HG03103 (cell line): Measurements from ENCODE around the gene LYSMD3.
A peak's percentile ranks its signal among the peaks of the same experiment; 100 is the strongest.
"Not testable (repeated sequence)": the region's sequence is repeated elsewhere in the genome, so short reads cannot be mapped to it uniquely, and the experiment has no call there.

ENCODE experiments used
- ATAC-seq: cut with Tn5 transposase; IDR thresholded peaks from one replicate; pipeline ENCODE4 v1.9.1; 2021; ENCODE audit warnings: low read depth; ENCODE audit not compliant: unreplicated experiment

LYSMD3 gene

DNA sequence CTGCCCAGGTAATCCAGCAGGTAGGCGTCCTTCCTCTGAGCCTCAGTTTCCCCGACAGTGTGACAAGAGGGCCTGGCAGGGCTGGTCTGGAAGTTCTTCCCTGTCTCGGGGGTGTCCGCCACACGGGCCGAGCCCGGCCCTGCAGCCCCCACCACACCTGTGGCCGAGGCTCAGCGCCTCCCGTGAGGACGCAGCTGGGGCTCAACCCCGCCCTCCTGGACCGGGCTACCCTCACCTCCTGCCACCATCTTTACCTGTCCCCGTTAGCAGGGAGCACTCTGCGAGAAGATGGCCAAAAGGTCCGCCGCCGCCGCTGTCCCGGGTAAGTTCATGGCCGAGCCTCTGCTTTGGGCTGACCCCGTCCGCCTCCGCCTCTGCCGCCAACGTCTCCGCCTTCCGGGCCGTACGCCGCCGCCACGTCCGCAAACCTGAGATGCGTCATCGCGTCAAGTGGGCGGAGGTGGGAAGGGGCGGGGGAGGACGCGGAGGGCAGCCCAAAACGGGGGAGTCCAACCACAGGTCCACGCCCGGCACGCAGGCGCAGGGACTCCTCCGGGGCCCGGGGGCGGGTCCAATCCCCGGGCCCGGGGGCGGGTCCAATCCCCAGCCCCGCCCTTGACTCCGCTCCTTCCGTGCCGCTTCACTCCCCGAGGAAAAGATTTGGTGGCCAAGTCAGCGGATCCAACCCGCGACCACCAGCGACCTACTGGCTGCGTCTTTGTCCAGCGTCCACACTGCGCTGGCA lies at the start of gene LYSMD3:
Gene LYSMD3 (minus strand): TSS at position 391 of the 745 bp plus-strand sequence. CDS start 4,295 bp downstream, outside the sequence.
- ATAC-seq = peak; percentile 83

DNA sequence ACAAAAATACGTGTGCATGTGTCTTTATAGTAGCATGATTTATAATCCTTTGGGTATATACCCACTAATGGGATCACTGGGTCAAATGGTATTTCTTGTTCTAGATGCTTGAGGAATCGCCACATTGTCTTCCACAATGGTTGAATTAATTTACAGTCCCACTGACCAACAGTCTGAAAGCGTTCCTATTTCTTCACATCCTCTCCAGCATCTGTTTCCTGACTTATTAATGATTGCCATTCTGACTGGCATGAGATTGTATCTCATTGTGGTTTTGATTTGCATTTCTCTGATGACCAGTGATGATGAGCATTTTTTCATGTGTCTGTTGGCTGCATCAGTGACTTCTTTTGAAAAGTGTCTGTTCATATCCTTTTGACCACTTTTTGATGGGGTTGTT lies 47.2 kb upstream of the LYSMD3 start:
- ATAC-seq = not testable (repeated sequence)

DNA sequence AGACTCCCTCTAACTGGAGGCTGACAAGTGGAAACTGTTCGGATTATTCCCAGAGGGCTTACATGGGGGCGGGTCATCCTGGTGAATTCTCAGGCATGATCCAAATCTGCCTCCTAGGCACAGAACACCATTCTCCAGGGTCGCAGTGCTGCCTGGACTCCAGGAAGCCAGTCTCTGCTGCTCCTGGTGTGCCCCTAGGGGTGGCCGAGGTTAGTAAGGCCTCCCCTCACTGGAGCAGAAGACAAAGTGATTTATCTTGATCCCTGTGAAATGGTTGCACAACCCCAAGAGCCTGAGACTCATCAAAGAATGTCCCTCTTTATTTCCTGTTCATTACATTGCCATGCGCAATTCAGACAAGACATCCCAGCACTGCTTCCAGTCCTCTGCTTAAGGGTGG lies 46.3 kb upstream of the LYSMD3 start:
- no peak for ATAC-seq

DNA sequence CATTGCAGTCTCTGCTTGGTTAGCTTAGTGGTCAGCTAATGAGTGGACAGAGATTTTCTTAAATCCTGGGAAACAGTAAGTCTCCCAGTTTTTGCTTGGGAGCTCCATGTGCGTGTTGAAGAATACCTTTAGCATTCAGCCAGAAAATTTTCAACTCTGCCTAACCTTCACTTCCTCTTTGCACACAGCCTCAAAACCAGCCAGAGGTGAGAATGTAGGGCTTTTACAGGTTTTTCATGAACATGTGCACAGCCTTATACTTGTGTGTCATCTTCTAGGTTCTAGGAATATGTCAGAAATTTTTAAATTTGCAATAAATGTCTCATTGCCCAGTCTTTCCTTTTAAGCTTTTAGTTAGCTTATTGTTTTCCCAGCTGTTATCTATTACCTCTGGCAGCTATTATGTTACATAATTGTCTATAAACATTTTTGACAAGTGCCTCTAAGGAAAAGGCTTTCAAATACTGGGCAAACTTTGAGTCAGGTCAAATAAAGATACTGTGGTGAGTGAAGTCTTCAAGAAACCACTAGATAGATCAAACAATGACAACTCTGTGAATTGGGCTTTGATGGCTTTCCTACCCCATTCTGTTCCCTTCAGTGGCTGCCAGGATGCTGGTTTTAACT lies 41.9 kb upstream of the LYSMD3 start:
- no peak for ATAC-seq

DNA sequence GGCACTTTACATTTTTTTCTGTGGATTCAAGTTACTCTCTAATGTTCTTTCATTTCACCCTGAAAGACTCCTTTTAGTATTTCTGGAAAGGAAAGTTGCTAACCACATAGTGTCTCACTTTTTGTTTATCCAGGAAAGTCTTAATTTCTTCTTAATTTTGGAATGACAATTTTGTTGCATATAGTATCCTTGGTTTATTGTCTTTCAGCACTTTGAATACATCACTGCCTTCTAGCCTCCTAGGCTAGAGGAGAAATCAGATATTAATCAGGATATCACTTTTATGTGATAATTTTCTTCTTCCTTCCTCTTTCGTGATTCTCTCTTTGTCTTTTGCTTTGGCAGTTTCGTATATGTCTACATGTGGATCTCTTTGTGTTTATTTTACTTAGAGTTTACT lies 40.6 kb upstream of the LYSMD3 start:
- ATAC-seq = no peak

DNA sequence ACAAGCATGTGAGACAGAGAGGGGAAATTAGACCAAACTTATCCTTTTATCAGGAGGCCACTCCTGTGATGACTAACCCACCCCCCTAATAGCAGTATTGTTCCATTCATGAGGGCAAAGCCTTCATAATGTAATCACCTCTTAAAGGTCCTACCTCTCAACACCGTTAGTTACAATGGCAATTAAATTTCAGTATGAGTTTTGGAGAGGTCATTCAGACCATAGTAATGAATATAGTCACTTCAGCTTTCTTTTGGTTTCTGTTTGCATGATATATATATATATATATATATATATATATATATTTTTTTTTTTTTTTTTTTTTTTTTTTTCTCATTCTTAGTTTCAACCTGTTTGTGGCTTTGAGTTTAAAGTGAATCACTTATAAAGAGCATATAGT lies 39.7 kb upstream of the LYSMD3 start:
- ATAC-seq = no peak

DNA sequence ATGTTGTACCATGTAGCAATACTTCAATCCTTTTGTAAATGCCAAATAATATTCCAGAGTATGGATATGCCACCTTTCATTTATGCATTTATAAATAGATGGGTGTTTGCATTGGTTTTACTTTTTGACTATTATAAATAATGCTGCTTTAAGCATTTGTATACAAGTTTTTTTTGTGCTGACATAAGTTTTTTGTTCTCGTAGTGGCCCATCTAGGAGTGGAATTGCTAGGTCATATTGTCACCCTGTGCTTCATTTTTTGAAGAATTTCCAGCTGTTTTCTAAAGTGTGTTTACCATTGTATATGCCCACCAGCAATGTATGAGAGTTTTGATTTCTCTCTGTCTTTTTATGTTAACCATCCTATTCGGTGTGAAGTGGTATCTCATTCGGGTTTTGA lies 36.1 kb upstream of the LYSMD3 start:
- ATAC-seq = no peak

DNA sequence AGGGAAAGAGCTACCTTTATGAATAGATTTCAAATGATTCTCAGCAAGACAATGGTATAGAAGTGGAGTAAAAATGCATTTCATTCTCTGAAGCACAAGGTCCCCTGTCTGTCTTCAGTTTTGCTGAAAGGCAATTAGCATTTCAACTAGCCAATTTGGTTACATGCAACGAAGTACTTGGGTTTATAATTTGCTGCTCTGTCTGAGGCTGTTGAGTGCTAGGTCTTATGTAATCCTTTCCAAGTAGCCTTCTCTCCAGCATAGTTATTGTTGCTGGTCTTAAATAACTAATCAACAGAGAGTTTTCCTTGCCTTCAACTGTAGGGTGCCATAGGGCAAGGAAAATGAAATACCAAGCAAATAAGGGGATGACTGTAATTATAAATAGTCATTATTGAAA lies 33.7 kb upstream of the LYSMD3 start:
- ATAC-seq = no peak

DNA sequence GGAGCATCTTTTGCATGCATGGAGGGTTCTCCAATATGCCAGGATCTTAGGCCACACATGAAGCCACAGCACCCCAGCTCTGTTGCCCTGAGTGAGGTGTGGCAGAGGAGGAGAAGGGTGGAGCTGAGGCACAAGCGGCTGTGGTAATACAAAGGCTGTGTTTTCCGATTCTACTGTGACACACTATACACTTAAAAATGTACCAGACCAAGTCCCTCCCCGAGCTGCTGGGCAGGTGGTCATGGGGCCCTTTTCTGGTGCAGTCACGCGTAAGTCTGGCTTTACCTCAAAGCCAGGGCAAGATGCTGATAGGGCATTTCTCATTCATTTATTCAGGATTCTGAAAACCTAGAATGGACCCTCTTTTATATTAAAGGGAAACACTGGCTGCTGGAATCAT lies 33.0 kb upstream of the LYSMD3 start:
- no peak for ATAC-seq

DNA sequence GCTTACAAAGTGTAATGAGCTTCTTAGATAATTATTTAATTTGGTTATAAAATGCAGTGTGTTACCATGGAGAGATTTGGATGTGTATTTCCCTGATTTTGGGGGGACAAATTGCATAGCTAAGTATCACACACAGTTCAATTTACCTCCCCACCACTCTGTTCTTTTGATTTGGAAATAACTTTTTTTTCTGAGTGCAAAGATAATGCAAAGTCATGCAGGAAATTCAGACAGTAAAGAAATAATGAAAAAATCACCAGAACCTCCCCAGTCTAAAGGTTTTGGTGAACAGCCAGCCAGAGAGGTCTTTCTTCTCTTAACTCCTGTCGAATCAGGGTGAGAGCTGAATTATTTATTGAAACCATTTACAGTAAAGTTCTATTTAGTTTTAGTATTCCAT lies 32.4 kb upstream of the LYSMD3 start:
- no peak for ATAC-seq

DNA sequence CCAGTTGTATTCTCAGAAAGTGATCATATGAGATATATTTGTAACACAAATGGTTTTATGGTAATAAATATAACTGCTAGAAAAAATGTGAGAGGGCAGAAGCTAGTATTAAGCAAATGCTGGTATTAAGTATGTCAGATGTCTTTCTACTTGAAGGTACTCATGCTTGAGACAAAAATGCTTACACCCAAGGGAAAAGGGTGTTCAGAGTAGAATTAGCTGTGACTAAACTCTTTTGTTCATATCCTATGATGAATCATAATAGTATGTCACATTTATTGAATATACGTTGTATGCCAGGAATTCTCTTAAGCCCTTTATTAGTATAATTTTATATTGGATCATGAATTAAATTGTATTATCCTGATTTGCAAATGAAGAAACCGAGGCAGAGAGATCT lies 31.4 kb upstream of the LYSMD3 start:
- no peak for ATAC-seq

DNA sequence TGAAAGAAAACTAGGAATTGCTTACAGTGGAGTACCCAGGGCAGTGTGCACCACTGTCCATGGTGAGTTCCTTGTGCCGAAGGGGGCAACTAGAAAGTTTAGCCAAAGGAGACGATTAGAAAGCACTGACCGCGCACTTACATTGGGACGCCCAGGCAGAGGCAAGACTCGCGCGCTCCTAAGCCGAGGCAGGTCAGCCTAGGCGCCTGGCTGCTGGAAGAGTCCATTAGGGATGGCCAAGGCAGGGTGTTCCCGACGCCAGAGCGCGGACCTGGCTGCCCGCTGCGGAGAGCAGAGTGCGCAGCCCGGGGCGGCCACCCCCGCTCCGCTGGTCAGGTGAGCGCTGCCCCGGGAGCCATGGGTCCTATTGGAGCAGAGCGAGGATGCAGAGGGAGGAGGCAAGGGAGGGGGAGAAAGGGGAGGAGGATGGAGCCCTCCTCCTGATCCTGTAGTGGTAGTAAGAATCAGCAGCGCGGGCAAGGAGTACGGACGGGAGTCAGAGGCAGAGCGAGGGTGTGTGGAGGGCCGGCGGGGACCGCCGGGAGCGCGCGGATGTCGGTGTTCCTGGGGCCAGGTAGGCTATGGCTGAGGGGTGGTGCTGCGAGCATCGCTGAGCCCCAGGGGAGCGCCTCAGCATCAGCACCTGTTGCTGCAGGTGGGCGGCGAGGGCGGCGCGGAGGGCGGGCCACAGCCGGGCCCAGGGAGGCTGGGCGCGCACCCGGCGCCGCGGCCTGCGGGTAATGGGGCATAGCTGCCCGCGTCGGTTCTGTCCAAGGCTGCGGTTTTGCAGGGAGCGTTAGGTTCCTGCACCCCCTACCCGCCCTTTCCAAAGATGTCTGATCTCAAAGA lies 29.2 kb upstream of the LYSMD3 start, which contains the start of gene ADGRV1:
Gene ADGRV1 (plus strand): TSS at position 454 of the 849 bp plus-strand sequence. CDS start 99 bp downstream, at position 553.
- no peak for ATAC-seq

DNA sequence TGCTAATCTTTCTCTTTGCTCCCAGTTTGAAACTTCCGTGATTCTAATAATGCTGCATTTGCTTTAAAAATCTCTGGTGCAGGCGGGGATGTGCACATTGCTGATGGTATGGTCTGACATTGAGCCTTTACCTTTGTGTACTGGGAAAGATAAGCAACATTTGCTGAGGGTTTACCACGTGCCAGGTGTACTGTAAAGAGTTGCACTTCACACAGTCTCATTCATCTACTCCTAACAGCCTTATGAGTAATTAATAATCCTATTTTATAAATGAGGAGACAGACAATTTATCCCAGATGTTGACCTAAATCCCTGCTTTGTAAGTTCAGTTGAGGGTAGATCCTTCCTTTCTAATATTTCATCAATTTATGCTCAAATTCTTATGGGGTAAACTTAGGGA lies 28.5 kb upstream of the LYSMD3 start:
- no peak for ATAC-seq

DNA sequence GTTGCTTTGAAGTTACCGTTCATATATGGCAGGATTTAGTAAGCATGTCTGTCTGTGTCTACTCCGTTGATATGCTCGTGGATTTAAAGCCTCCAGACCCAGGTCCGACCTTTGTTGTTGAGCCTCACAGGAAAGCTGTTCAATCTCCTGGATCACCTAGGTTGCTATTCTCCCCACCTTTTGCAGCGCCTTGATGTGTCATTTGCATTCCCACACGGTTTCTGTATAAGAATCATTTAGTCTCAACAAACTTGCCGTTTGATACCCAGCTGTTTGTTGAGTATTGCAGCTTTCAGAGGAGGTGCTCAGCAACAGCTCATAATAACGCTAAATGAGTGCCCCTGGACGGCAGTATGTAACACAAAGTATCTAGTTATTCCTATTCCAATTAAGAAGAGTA lies 28.0 kb upstream of the LYSMD3 start:
- no peak for ATAC-seq

DNA sequence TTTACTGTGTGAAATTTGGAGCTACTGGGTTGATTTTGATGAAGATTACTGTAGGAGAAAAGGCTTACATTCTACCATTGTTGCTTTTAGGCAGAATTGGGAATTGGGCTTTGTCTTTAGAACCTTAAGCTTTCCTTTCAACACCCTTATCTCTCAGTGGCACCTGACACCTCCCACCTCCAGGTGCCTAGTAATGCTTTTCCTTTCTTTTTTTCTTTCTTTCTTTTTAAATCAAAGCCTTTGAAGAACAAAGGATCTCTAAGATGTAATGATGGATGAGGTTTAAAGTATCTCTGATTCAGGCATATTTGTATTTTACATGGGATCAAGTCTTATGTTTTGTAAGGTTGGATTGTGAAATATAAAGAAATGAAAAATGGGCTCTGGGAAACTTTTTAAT lies 26.3 kb upstream of the LYSMD3 start:
- ATAC-seq = no peak

DNA sequence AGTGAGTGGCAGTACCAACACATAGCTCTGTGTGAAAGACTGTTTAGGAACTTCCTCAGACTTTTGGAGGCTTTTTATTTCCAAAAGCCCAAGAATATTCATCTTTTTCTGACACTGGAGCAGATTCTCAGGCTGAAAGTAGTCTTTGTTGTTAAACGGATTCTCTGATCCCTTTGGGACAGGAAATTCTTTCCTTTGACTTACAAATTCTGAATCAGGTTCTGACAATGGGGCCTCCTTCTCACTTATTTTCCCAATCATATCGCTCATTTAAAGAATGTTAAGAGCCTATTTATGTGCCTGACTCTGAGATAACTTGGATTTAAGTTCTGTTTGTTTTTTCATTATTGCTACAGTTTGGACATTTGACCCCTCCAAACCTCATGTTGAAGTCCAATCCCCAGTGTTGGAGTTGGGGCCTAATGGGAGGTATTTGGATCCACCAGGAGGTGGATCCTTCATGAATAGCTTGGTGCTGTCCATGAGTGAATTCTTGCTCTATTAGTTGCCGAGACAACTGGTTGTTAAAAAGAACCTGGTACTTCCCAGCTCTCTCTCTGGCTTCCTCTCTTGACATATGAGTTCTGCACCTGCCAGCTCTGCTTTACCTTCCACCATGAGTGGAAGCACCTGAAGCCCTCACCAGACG lies 25.1 kb upstream of the LYSMD3 start:
- no peak for ATAC-seq

DNA sequence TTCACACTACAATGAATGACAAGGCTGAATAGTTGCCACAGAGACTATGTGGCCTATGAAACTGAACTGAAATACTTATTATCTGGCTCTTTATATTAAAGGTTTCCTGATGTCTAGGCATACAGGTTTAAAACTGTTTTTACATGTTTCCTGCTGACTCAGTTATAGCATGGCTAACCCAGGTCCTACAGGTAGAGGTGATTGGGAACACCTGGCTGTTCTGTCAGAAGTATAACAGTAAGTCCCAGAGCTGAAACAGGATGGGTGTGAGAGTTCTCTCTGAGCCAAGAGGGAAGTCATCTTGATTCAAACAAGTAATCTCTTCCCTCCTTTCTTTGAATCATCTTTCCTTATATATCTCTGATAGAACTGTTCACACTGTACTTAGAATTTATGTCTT lies 24.3 kb upstream of the LYSMD3 start:
- no peak for ATAC-seq

DNA sequence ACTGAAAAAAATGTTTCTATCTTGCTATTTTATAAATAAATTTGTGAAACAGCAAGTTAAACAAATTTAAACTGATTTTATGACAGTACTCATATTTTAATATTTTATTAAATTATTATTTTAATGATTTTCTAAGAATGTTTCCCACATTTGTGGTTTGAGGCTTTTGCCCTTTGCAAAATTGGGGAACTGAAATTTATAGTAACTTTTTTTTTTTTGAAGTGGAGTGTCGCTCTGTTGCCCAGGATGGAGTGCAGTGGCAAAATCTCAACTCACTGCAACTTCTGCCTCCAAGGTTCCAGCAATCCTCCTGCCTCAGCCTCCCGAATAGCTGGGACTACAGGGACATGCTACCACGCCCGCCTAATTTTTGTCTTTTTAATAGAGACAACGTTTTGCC lies 22.0 kb upstream of the LYSMD3 start:
- no peak for ATAC-seq

DNA sequence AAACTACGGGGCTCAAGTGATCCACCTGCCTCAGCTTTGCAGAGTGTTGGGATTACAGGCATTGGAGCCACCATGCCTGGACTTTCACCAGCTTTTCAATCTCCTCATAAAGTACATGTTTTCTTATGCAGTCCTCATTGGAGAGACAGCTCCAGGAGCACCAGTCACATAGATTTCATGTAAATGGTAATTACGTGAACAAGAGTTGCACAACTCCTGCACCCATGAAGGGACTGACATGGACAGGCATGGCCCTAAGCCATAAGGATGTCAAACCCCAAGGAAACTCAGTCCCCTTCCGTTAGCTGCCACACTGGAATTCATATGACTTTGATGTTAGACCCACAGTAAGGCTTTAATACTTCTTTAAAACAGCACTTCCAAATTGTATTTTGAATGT lies 21.6 kb upstream of the LYSMD3 start:
- no peak for ATAC-seq

DNA sequence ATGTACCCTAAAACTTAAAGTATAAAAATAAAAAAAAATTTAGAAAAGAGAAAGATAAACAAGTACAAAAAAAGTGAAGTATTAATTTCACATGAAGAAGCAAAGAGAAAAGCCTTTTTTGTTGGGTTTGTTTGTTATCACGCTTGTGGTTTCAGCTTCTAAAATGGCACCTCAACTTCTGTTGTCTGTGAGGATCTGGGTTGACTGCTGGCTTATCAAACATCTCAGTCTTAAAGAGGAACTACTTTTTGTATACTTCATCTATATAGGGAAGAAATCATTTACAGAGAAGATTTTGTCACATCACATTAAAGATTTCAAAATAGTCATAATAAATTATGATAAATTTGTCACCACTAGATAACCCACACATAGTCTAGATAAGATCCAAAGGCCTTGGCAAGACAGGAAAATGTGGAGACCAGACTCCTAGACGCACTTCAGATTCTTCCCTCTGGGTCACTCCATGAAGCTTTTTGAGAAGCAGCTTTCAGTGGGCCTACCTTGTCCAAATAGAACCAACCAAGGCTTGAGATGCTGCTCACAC lies 20.4 kb upstream of the LYSMD3 start:
- ATAC-seq = no peak

DNA sequence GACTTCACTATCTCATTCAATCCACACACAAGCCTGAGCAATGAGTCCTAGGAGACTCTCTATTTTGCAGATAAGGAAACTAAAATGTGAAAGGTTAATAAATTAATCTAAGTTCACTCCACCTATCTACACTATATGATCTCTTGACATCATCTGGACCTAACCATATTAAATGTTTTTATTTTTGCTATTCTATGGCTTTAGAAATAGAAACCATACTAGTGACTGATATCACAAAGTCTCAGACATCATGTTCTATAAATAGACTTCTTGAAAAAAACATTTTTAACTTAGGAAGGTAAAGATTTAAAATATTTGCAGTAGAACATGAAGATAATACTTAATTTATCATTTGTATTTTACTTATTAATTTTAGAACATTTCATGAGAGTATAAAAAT lies 19.8 kb upstream of the LYSMD3 start:
- ATAC-seq = no peak
